Activated T-cell treated with anti-CD3 and anti-CD28 coated beads, Interleukin-2, amount 50 U/mL, for 72 hours (primary cell): Measurements from ENCODE around the gene FAM72C. TPM values are rescaled to one million over a fixed set of nuclear protein-coding genes. Genes with fewer than 3 reads are reported as not detected.
"Not testable (repeated sequence)": the region's sequence is repeated elsewhere in the genome, so short reads cannot be mapped to it uniquely, and the experiment has no call there.

ENCODE experiments used
- ATAC-seq, 2 donors: fragments of 150-1000 bp; cut with Tn5 transposase; replicated peaks in 1 of 2; 2 replicates each; pipeline ENCODE4 v1.10.0; 2021; ENCODE audit warnings: moderate library complexity in 2 of 2, mild to moderate bottlenecking in 1 of 2
- DNase-seq, 2 donors: peaks; one replicate each; pipeline ENCODE4 v3.0.0; 2021 to 2022; ENCODE audit warnings: mixed read lengths in 1 of 2
- H3K27ac Mint-ChIP-seq: one replicate; pipeline ENCODE4 v1.8.0; 2022; ENCODE audit warnings: mild to moderate bottlenecking, moderate library complexity, mixed read lengths
- H3K27me3 Mint-ChIP-seq: one replicate; pipeline ENCODE4 v1.8.0; 2022; ENCODE audit warnings: low read depth, mixed read lengths
- H3K36me3 Mint-ChIP-seq, 2 donors: one replicate each; pipeline ENCODE4 v1.8.0; 2022; ENCODE audit warnings: mixed read lengths in 2 of 2, mild to moderate bottlenecking in 1 of 2; ENCODE audit not compliant: insufficient read depth in 2 of 2
- H3K4me1 Mint-ChIP-seq: one replicate; pipeline ENCODE4 v1.8.0; 2022; ENCODE audit warnings: low read depth, mixed read lengths
- H3K4me3 Mint-ChIP-seq, 2 donors: one replicate each; pipeline ENCODE4 v1.8.0; 2022; ENCODE audit warnings: mild to moderate bottlenecking in 2 of 2, mixed read lengths in 2 of 2, moderate library complexity in 2 of 2
- H3K9me3 Mint-ChIP-seq, 2 donors: one replicate each; pipeline ENCODE4 v1.8.0; 2022; ENCODE audit warnings: mixed read lengths in 2 of 2
- total RNA-seq, 2 donors: library from RNA; stranded (reverse); gene quantifications; one replicate each; pipeline ENCODE4 v1.2.3, GENCODE V29; 2022

The FAM72C gene
- total RNA-seq, 2 donors from 2014 or later = 3.5 to 49.2 TPM

GRCh38 chr1:143955930-143956329 is 15.9 kb downstream of the FAM72C start:
- not testable (repeated sequence) for ATAC-seq, H3K4me1 Mint-ChIP-seq, H3K27ac Mint-ChIP-seq, H3K9me3 Mint-ChIP-seq, H3K36me3 Mint-ChIP-seq, H3K4me3 Mint-ChIP-seq, DNase-seq, H3K27me3 Mint-ChIP-seq

- not testable (repeated sequence) for ATAC-seq, H3K36me3 Mint-ChIP-seq, H3K4me1 Mint-ChIP-seq, H3K27me3 Mint-ChIP-seq, H3K4me3 Mint-ChIP-seq, H3K9me3 Mint-ChIP-seq, H3K27ac Mint-ChIP-seq, DNase-seq
Measured at GRCh38 chr1:143952913-143953312, 18.9 kb downstream of the FAM72C start.

GRCh38 chr1:143951485-143952391 is 20.0 kb downstream of the FAM72C start:
- not testable (repeated sequence) for H3K27ac Mint-ChIP-seq, H3K9me3 Mint-ChIP-seq, DNase-seq, H3K4me1 Mint-ChIP-seq, H3K36me3 Mint-ChIP-seq, H3K27me3 Mint-ChIP-seq, H3K4me3 Mint-ChIP-seq
- peak in 1 of 2 donors; percentile 61 for ATAC-seq

GRCh38 chr1:143947749-143948148 is 24.0 kb downstream of the FAM72C start:
- H3K36me3 Mint-ChIP-seq, H3K27me3 Mint-ChIP-seq, H3K4me3 Mint-ChIP-seq, H3K27ac Mint-ChIP-seq, H3K9me3 Mint-ChIP-seq, DNase-seq, H3K4me1 Mint-ChIP-seq, ATAC-seq: not testable (repeated sequence)

GRCh38 chr1:143945253-143945652 is 26.5 kb downstream of the FAM72C start:
- H3K4me1 Mint-ChIP-seq, H3K4me3 Mint-ChIP-seq: not testable (repeated sequence)

GRCh38 chr1:143944576-143945240 is 27.1 kb downstream of the FAM72C start:
- H3K9me3 Mint-ChIP-seq, DNase-seq, ATAC-seq, H3K27ac Mint-ChIP-seq, H3K27me3 Mint-ChIP-seq, H3K4me3 Mint-ChIP-seq, H3K36me3 Mint-ChIP-seq, H3K4me1 Mint-ChIP-seq: not testable (repeated sequence)

More at GRCh38 chr1:143945253-143945652, 26.5 kb downstream of the FAM72C start:
- H3K9me3 Mint-ChIP-seq, DNase-seq, H3K27ac Mint-ChIP-seq, H3K36me3 Mint-ChIP-seq, H3K27me3 Mint-ChIP-seq, ATAC-seq: not testable (repeated sequence)

- not testable (repeated sequence) for H3K9me3 Mint-ChIP-seq, DNase-seq, H3K36me3 Mint-ChIP-seq, ATAC-seq, H3K27me3 Mint-ChIP-seq, H3K4me3 Mint-ChIP-seq, H3K27ac Mint-ChIP-seq, H3K4me1 Mint-ChIP-seq
Measured at GRCh38 chr1:143943319-143943978, 28.3 kb downstream of the FAM72C start.

GRCh38 chr1:143942238-143942860 is 29.4 kb downstream of the FAM72C start:
- not testable (repeated sequence) for H3K4me1 Mint-ChIP-seq, ATAC-seq, DNase-seq, H3K36me3 Mint-ChIP-seq, H3K27me3 Mint-ChIP-seq, H3K4me3 Mint-ChIP-seq, H3K27ac Mint-ChIP-seq, H3K9me3 Mint-ChIP-seq

- H3K4me1 Mint-ChIP-seq, H3K36me3 Mint-ChIP-seq, DNase-seq, H3K4me3 Mint-ChIP-seq, H3K9me3 Mint-ChIP-seq, H3K27ac Mint-ChIP-seq, H3K27me3 Mint-ChIP-seq: not testable (repeated sequence)
- peak in 1 of 2 donors; percentile 30 for ATAC-seq
Measured at GRCh38 chr1:143939666-143940065, 32.1 kb downstream of the FAM72C start.

GRCh38 chr1:143938922-143939321 is 32.9 kb downstream of the FAM72C start:
- not testable (repeated sequence) for H3K36me3 Mint-ChIP-seq, H3K27me3 Mint-ChIP-seq, H3K4me3 Mint-ChIP-seq, H3K4me1 Mint-ChIP-seq, ATAC-seq, H3K9me3 Mint-ChIP-seq, H3K27ac Mint-ChIP-seq, DNase-seq

GRCh38 chr1:143936457-143937115 is 35.2 kb downstream of the FAM72C start:
- ATAC-seq (peak in 1 of 2 donors; percentile 48), DNase-seq (peak in 1 of 2 donors; percentile 54)
- H3K9me3 Mint-ChIP-seq, H3K36me3 Mint-ChIP-seq, H3K4me1 Mint-ChIP-seq, H3K27me3 Mint-ChIP-seq, H3K27ac Mint-ChIP-seq, H3K4me3 Mint-ChIP-seq: not testable (repeated sequence)

- not testable (repeated sequence) for H3K36me3 Mint-ChIP-seq, H3K27ac Mint-ChIP-seq, H3K4me1 Mint-ChIP-seq, H3K9me3 Mint-ChIP-seq, H3K4me3 Mint-ChIP-seq, H3K27me3 Mint-ChIP-seq, DNase-seq, ATAC-seq
Measured at GRCh38 chr1:143919127-143919526, 52.7 kb downstream of the FAM72C start.
